ENCODE data around the gene CHIT1.

The CHIT1 gene

DNA sequence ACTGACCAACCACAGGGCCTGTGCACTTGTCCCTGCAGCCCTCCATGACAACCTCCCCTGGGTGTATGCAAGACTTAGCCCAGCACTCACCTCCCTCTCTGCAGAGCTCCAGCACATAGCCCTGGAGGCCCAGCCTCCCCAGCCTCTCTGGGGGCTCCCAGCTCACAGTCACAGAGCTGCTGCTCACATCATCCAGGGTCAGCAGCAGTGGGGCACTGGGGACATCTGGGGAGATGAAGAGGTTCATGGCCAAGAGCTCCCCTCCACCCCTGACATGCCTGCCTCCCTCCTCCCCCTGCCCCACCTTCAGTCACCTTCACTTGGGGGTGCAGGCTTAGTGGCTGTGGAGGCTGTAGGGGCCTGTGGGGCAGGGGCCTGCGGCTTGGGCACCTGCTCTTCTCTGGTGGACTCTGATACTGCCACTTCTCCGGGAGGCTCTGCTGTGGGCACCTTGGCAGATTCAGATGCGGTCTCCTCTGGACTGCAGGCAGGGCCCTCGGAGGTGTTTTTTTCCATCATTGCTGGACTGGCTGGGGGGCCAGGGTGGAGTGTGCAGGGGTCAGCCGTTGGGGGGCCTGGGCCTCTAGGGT, 54.1 kb downstream of the CHIT1 start, which contains the start of gene MYBPH:
Gene MYBPH, minus strand, starts transcription at position 590 of the 590 bp plus-strand sequence. Its CDS starts 71 bp downstream, at position 519.
- no peak for DNase-seq (ENCODE audit: low spot score)

- no peak for DNase-seq (ENCODE audit: low spot score)
Measured at GRCh38 chr1:203174324-203174985, 55.0 kb downstream of the CHIT1 start.

DNA sequence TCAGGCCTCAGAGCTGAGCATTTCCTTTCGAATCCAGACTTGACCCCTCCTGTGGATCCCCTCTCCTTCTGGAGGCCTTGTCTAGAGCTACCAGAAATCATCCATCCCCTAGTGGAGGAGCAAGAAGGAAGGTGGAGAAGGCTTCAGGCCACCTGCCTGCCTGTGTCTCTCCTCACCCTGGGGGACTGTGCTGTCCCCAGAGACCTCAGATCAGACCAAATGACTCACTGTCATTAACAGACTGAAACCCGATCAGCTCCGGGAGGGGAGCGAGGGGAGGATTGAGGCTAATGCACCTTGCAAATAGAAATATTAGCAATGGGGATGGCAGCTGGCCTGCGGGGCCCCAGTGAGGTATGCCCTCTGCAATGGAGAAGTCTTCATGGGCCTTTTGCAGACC, 55.9 kb downstream of the CHIT1 start:
- no peak for DNase-seq (ENCODE audit: low spot score)

GRCh38 chr1:203173011-203173555, 56.4 kb downstream of the CHIT1 start:
- no peak for DNase-seq (ENCODE audit: low spot score)

GRCh38 chr1:203172184-203173010, 57.1 kb downstream of the CHIT1 start:
- DNase-seq (ENCODE audit: low spot score): peak; percentile 66

DNA sequence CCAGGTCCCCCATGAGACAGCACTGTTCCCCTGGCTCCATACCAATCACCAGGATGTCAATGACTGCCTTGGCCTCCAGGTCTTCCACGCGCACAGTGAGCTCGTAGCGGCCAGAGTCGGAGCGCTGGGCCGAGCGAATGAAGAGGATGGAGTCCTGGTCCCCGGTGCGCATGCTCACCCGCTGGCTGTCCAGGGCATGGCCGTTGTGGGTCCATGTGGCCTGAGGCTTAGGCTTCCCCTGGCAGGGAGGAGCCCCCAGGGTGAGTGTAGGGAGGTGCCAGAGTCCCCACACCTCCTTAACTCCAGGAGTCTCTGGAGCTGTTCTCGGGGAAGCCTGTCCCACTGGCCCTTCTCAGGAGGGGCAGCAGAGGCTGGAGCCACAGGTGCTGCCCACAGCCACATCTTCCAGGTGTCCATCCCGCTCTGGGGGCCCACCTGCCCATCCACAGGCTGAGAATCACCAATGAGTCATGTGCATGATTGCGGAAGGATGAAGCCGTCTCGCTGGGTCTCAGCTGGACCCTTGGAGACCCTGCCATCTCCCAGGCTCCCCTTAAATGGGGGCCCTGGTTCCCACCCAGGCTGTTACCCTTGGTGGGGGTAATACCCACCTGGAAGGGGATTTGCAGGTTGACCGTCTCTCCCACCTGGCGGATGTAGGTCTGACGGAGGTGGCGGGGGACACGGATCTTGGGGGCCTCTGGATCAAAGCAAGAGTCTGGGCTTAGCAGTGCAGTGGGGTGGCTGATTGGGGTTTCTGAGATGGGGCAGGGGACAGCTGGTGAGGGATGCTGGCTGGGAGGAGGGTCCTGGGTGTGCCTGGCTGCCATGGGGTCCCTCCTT, 57.9 kb downstream of the CHIT1 start:
- DNase-seq (ENCODE audit: low spot score): no peak

- no peak for DNase-seq (ENCODE audit: low spot score)
Measured at GRCh38 chr1:203170625-203171330, 58.7 kb downstream of the CHIT1 start.

- no peak for DNase-seq (ENCODE audit: low spot score)
Measured at GRCh38 chr1:203169770-203170520, 59.5 kb downstream of the CHIT1 start.

DNA sequence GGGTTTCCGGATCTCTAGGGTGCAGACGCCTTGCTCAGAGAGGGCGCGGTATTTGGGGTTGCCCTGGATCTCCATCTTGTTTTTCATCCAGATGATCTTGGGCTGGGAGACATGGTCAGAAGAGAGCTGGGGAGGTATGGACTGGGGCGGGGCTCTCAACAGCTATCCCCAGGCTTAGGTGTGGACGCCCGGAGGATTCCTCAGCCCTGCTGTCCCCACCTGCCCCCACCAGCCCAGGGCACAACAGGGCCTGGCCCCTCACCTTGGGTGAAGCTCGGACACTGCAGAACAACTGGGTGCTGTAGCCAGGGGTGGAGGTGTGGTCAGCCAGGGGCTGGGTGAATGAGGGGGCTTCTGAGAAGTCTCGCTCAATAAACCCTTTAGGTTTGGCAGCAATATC, 60.5 kb downstream of the CHIT1 start:
- DNase-seq (ENCODE audit: low spot score): no peak

GRCh38 chr1:203168256-203168786, 61.2 kb downstream of the CHIT1 start:
- no peak for DNase-seq (ENCODE audit: low spot score)

GRCh38 chr1:203167913-203168200, 61.6 kb downstream of the CHIT1 start:
- no peak for DNase-seq (ENCODE audit: low spot score)

GRCh38 chr1:203167026-203167912, 62.2 kb downstream of the CHIT1 start:
- no peak for DNase-seq (ENCODE audit: low spot score)

GRCh38 chr1:203166192-203166940, 63.1 kb downstream of the CHIT1 start:
- no peak for DNase-seq (ENCODE audit: low spot score)
